Type B pancreatic cell (in vitro differentiated cells): Measurements from ENCODE around the gene ERC1. TPM values are rescaled to one million over a fixed set of nuclear protein-coding genes. Genes with fewer than 3 reads are reported as not detected.

Source experiments
- DNase-seq: peaks from one replicate; pipeline ENCODE4 v3.0.0; 2021; ENCODE audit warnings: mixed read lengths; ENCODE audit not compliant: unreplicated experiment; ENCODE audit errors: extremely low spot score
- H3K27ac Mint-ChIP-seq: 2 replicates; pipeline ENCODE4 v1.8.0; 2021; ENCODE audit warnings: mild to moderate bottlenecking, mixed read lengths
- H3K27me3 Mint-ChIP-seq: 2 replicates; pipeline ENCODE4 v1.8.0; 2021; ENCODE audit warnings: mixed read lengths
- H3K36me3 Mint-ChIP-seq: 2 replicates; pipeline ENCODE4 v1.8.0; 2021; ENCODE audit warnings: mixed read lengths
- H3K4me1 Mint-ChIP-seq: one replicate; pipeline ENCODE4 v1.8.0; 2021; ENCODE audit warnings: mixed read lengths; ENCODE audit not compliant: unreplicated experiment
- H3K4me3 Mint-ChIP-seq: 2 replicates; pipeline ENCODE4 v1.8.0; 2021; ENCODE audit warnings: mild to moderate bottlenecking, mixed read lengths
- H3K9me3 Mint-ChIP-seq: 2 replicates; pipeline ENCODE4 v1.8.0; 2021; ENCODE audit warnings: mixed read lengths
- CTCF ChIP-seq: fragments of 200-600 bp; sonication (generic); conservative IDR thresholded peaks from 2 replicates; pipeline ENCODE4 v1.5.0; 2021; ENCODE audit warnings: antibody characterized with exemption, mild to moderate bottlenecking
- total RNA-seq: library from RNA; stranded (reverse); gene quantifications from 2 replicates; pipeline ENCODE4 v1.2.1, GENCODE V29; 2021; ENCODE audit warnings: low replicate concordance

Gene ERC1
- total RNA-seq, 1 donor from 2014 or later, result 62.8 TPM

- no peak for TF ChIP-seq CTCF
Observed at GRCh38 chr12:1365703-1366102, 374.7 kb downstream of the ERC1 start.

GRCh38 chr12:1367331-1368291, 376.6 kb downstream of the ERC1 start:
- H3K4me1 Mint-ChIP-seq, result peaks cover 20% of the 10 kb centered on the region
- no peaks in the 10 kb centered on the region for H3K9me3 Mint-ChIP-seq
- peak overlapping the region; percentile 42 for H3K27ac Mint-ChIP-seq
- no peaks in the 10 kb centered on the region for H3K27me3 Mint-ChIP-seq
- no peak for TF ChIP-seq CTCF
- H3K4me3 Mint-ChIP-seq, result peak overlapping the region; percentile 39
- peaks cover 23% of the 10 kb centered on the region for H3K36me3 Mint-ChIP-seq
- no peak for DNase-seq

More at GRCh38 chr12:1365703-1366102, 374.7 kb downstream of the ERC1 start:
- H3K36me3 Mint-ChIP-seq, result peaks cover 9% of the 10 kb centered on the region
- no peak overlapping the region for H3K27ac Mint-ChIP-seq
- no peaks in the 10 kb centered on the region for H3K9me3 Mint-ChIP-seq
- DNase-seq, result no peak
- H3K27me3 Mint-ChIP-seq, result peaks cover 3% of the 10 kb centered on the region
- H3K4me1 Mint-ChIP-seq, result peaks cover 18% of the 10 kb centered on the region
- H3K4me3 Mint-ChIP-seq, result no peak overlapping the region

GRCh38 chr12:1369460-1369859, 378.4 kb downstream of the ERC1 start:
- Mint-ChIP-seq H3K9me3 (no peaks in the 10 kb centered on the region), H3K27me3 (no peaks in the 10 kb centered on the region), H3K27ac (no peak overlapping the region), H3K4me1 (peaks cover 24% of the 10 kb centered on the region), H3K4me3 (no peak overlapping the region), H3K36me3 (peaks cover 29% of the 10 kb centered on the region)
- DNase-seq, result no peak
- TF ChIP-seq CTCF, result no peak

GRCh38 chr12:1369938-1370500, 379.0 kb downstream of the ERC1 start:
- H3K36me3 Mint-ChIP-seq, result peaks cover 30% of the 10 kb centered on the region
- no peak for DNase-seq
- H3K9me3 Mint-ChIP-seq, result peaks cover 2% of the 10 kb centered on the region
- H3K4me3 Mint-ChIP-seq, result no peak overlapping the region
- peaks cover 26% of the 10 kb centered on the region for H3K4me1 Mint-ChIP-seq
- TF ChIP-seq CTCF, result no peak
- no peak overlapping the region for H3K27ac Mint-ChIP-seq
- H3K27me3 Mint-ChIP-seq, result no peaks in the 10 kb centered on the region

- peak overlapping the region; percentile 18 for H3K27ac Mint-ChIP-seq
Observed at GRCh38 chr12:1373901-1374735, 383.1 kb downstream of the ERC1 start.

More at GRCh38 chr12:1373901-1374735, 383.1 kb downstream of the ERC1 start:
- DNase-seq, result no peak
- Mint-ChIP-seq H3K9me3 (peaks cover 4% of the 10 kb centered on the region), H3K4me3 (no peak overlapping the region), H3K36me3 (peaks cover 54% of the 10 kb centered on the region), H3K27me3 (no peaks in the 10 kb centered on the region), H3K4me1 (peaks cover 20% of the 10 kb centered on the region)
- TF ChIP-seq CTCF, result no peak
